GM18867 (cell line): ENCODE results near the gene NIN.
A peak's percentile ranks its signal among the peaks of the same experiment; 100 is the strongest.

Experiments
- ATAC-seq: cut with Tn5 transposase; IDR thresholded peaks from one replicate; pipeline ENCODE4 v1.9.1; 2021; ENCODE audit warnings: mild to moderate bottlenecking, moderate library complexity; ENCODE audit not compliant: unreplicated experiment

Gene NIN, protein sequence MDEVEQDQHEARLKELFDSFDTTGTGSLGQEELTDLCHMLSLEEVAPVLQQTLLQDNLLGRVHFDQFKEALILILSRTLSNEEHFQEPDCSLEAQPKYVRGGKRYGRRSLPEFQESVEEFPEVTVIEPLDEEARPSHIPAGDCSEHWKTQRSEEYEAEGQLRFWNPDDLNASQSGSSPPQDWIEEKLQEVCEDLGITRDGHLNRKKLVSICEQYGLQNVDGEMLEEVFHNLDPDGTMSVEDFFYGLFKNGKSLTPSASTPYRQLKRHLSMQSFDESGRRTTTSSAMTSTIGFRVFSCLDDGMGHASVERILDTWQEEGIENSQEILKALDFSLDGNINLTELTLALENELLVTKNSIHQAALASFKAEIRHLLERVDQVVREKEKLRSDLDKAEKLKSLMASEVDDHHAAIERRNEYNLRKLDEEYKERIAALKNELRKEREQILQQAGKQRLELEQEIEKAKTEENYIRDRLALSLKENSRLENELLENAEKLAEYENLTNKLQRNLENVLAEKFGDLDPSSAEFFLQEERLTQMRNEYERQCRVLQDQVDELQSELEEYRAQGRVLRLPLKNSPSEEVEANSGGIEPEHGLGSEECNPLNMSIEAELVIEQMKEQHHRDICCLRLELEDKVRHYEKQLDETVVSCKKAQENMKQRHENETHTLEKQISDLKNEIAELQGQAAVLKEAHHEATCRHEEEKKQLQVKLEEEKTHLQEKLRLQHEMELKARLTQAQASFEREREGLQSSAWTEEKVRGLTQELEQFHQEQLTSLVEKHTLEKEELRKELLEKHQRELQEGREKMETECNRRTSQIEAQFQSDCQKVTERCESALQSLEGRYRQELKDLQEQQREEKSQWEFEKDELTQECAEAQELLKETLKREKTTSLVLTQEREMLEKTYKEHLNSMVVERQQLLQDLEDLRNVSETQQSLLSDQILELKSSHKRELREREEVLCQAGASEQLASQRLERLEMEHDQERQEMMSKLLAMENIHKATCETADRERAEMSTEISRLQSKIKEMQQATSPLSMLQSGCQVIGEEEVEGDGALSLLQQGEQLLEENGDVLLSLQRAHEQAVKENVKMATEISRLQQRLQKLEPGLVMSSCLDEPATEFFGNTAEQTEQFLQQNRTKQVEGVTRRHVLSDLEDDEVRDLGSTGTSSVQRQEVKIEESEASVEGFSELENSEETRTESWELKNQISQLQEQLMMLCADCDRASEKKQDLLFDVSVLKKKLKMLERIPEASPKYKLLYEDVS (N-terminal part only)

DNA sequence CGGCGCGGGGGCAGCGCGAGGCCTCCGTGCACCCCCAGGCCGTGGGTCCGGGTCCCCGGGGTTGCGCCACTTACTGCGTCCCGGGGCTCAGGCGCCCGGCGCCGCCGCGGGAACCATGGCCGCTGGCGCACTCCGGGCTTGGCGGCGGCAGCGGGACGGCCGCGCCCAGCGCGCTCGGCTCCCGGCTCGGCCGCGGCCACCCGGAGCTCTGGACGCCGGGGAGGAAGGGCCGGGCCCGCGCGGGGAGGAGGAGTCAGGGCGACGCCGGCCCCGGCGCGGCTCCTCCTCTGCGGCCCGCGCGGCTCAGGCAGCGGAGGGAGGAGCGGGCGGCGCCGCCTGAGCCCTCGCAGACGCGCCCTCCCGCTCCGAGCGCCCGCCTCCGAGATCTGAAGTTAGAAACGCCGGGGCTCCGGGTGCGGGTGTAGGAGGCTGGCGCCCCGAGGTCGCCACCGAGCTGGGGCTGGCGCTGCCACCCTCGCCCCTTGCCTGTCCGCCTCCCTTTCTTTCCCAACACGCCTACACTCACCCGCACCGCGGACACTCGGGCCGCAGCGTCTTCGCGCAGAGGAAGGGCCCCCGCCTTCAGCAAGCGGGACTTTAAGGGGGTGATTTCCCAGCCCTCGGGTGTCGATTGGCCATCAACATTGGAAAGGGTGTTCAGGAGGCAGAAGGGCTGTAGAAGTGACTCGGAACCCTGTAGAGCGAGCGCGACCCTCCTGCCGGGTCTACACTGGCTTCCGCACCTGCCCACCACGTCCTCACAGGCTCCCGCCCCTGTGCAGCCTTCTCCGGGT, at the start of gene NIN:
TSS of gene NIN (minus strand) at position 231 of the 794 bp plus-strand sequence. CDS start 9,106 bp downstream, outside the sequence.
- ATAC-seq = peak; percentile 84

- peak; percentile 94 for ATAC-seq
These were observed 44.6 kb upstream of the NIN start for GRCh38 chr14:50875359-50876070.

DNA sequence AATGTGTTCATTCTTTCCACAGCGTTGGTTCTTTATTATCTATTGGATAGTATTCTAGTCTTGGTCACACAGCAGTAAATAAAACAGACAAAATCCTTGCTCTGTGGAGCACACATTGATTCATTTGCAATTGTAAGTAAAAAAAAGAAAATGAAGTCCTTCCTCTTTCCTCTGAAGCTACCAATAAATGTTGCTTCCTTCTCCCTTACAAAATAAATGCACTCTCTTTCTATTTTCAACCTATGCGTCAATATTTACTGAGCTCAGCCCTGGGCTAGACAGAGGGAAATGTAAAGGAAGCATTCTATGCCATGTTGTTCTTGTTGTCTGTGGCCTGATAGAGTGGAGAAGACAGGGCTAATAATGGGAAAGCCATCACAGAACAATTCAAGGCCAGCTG, 43.8 kb upstream of the NIN start:
- no peak for ATAC-seq

DNA sequence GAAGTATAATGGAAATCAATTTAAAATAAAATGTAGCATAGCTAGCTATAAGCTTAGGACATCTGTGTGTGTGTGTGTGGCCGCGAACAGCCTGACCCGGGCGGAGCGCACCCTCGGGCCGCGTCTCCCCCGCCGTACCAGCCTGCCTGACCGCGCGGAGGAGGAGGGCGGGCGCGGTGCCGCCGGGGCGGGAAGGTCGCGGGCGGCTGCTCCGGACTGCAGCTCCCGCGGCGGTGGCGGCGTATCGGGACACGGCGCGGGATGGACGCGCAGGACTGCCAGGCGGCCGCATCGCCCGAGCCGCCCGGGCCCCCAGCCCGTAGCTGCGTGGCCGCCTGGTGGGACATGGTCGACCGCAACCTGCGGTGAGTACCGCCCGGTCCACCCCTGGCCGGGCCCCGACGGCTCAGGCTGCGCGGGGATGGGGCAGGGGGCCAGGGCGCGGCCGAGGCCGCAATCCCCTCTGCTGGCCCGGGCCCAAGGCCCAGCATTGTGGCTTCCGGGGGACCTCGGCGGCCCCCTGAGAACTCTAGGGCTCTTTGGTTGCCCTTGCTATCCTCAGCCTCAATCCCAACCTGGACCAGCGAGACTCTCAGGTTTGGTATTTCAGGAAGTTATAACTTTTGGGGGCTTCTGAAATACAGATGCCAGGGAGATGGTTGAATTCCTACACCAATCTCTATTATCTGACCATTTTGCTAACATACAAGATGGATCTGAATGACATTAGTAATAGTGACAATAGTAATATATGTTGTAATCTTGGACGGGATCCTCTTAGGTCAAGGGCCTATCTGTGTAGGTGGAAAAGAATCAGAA, 41.2 kb upstream of the NIN start, which contains the start of gene ABHD12B:
TSS of gene ABHD12B (plus strand) at position 140 of the 819 bp plus-strand sequence. CDS start at position 262, 122 bp downstream.
- no peak for ATAC-seq

DNA sequence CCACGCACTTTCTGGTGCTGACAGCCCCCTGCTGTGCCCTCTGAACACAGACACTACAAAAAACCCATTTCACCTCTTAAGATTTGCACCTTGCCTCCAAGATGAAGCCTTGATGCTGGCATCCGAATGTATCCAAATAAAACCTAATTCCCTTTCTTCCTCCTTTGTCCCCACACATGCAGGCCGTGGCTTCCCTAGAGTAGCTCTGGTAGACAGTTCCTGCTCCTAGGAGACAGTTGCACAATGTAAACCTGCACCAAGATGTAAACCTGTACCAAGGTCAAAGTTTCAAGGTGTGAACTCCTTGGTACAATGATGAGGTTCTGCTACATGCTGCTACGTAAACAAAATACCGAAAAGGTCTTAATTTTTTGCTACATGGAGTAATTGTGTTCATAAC, 40.3 kb upstream of the NIN start:
- ATAC-seq = no peak

- no peak for ATAC-seq
These were observed 34.6 kb upstream of the NIN start for GRCh38 chr14:50865391-50866076.

DNA sequence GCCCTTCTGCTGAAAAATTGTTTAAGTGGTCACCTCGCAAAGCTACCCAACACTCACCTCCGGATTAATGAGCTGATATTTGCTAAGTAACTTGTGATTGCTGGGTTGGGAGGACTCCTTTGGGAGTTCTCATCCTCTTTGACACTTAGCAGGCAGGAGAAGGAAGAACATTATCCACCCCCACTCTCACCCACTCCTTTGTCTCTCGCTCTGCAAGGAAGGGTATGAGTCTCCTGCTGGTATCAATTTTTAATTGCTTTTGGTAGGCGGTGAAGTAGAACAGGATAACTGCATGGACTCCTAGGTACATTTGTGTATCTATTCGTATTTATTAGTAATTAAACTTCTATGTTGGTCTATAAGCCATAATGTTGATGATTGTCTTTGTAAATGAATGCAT, 34.0 kb upstream of the NIN start:
- ATAC-seq = no peak

DNA sequence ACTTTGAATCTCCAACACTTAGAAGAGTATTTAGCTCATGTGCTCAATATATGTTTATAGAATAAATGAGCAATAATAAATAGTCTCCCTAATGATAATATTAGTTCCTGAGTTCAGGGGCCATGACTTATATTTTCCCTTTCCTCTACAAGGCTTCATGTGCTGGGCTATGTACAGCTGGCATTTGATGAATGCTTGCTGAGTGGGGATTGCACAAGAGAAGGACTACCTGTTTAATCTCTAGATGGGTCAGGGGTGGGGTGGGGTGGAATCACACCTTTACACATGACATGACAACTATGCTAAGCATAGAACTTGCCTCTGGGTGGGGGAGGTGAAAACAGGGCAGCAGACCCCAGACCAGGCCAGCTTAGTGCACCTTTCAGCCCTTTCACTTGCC, 33.3 kb upstream of the NIN start:
- no peak for ATAC-seq

DNA sequence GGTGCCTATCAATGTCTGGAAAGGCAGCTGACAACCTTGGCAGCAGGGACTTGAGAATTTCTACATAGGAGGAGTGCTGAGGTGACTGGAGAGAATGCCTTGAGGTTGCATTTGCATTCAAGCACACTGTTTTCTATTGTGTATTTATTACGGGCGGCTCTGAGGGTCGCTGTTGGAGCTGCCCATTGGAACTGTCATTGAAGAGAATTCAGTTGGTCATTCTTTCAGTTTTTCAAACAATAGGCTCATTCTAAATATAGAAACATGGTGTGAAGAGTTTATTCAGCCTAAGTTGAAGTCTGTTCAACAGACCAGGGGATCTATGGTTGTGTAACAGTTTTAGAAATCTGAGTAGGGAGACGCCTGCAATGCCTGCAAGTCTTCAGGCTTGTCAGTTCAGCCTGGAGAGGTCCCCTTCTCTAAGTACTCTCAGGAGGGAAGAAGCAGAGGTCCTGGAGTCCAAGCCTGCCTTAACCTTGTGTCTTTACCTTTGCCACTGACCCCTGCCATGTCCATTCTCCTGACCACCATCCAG, 31.1 kb upstream of the NIN start:
- no peak for ATAC-seq

DNA sequence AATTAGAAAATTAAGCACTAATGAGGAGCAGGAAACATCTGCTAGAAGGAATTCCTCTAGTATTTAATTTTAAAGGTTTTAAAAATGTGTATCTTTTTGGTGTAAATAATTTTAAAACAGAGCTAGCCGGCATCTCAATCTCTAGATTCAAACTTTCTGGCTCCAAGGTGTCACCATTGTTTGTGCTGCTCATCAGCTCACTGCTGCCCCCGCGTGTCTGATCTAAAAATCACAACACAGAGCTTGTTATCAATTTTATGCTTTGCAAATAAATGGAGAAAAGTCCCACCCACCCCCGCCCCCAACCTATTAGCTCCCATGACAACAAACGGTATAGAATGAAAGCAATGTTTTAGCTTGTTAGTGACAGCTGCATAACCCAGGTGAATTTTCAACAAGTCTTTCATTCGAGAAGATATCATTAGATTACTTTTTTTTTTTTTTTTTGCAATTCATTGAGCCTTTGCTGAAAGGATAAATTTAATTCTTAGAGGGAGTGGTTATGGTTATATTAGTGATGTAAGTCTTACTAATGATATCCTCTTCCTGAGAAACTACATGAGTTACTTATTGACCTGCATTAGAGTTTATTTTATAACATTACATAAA, 29.6 kb upstream of the NIN start:
- peak; percentile 55 for ATAC-seq

DNA sequence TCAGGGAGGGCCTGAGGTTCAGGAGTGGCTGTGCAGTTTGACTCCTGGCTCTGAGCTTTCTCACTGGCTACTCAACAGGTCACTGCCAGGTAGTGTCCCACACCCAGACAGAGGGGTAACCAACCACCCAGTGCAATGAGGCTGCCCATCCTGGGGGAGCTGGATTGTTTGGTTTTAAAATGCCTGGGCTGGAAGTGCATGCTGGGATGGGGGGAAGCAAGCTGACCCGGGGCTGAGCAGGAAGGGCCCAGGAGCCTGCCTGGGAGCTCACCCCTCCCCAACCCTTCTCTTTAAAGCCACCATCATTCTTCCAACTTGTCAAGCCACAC, 28.3 kb upstream of the NIN start:
- no peak for ATAC-seq

DNA sequence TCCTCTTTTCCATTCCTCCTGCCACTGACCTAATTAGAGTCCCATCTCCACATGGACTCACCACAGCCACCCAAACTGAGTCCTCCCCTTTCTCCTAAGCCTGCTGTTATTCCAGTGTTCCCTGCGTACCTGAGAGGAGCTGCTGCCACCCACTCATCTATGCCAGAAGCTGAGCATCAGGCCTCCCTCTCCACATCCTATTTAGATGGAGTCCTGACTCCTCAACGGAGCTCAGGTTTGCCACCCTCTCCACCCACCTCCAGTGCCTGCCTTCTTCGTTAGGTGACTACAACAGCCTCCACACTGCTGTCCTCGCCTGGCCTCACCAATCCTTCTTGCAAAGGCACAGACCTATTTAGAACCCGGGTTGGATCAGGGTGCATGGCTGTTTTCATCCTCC, 25.7 kb upstream of the NIN start:
- no peak for ATAC-seq

GRCh38 chr14:50855558-50855957, 24.6 kb upstream of the NIN start:
- no peak for ATAC-seq

GRCh38 chr14:50854521-50854920, 23.6 kb upstream of the NIN start:
- ATAC-seq = no peak

DNA sequence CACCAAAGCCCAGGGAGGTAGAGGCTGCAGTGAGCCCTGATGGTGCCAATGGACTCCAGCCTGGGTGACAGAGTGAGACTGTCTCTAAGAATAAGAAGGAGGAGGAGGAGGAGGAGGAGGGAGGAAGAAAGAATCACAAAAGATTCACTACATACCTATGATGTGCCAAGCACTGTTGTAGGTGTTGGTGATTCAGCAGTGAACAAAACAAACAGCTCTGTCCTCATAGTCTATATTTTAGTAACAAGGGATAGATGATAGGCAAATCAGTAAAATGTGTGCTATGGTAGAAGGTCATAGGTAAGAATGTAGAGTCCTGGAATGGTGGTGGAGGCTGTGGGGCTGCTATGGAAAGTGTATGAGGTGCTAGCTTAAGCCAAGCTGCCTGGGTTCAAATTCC, 22.9 kb upstream of the NIN start:
- no peak for ATAC-seq

DNA sequence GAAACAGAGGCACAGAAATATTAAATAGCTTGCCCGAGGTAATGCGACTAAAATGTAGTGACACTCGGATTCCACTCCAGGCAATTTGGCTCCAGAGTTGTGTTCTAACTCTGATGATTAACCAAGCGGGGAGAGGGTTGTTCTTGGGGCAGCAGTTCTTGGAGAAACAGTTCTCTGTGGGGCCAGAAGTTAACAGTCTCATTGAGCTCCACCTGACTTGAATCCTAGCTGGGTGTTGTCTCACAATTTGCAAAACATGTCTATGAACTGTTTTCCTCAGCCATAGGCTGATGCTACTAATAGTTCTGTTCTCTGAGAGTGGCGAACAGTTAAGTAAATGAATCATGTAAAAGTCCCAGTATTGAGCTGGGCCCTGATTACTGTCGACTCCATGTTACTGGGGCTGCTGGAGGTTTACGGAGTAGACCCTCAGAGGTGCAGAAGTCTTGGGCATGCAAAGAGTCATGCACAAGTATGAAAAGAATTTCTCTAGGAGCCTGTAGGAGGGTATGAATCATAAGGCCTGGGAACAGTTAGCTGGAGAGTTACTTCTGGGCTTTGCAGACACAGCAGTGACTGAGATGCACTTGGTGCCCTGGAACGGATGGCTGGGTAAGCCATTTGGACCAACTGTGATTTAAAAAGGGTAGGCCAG, 15.4 kb upstream of the NIN start:
- no peak for ATAC-seq

GRCh38 chr14:50845166-50845565, 14.2 kb upstream of the NIN start:
- no peak for ATAC-seq
